ENCODE data around the gene PIP4K2A.

The PIP4K2A gene

GRCh38 chr10:22597138-22597537, 117.2 kb downstream of the PIP4K2A start:
- TF ChIP-seq CTCF (IDR thresholded peaks at IDR 0.05) = no peak

- no peak for TF ChIP-seq CTCF (IDR thresholded peaks at IDR 0.05)
Measured at GRCh38 chr10:22593636-22594198, 120.7 kb downstream of the PIP4K2A start.

GRCh38 chr10:22593026-22593425, 121.4 kb downstream of the PIP4K2A start:
- no peak for TF ChIP-seq CTCF (IDR thresholded peaks at IDR 0.05)

GRCh38 chr10:22589851-22590514, 124.4 kb downstream of the PIP4K2A start:
- TF ChIP-seq CTCF (IDR thresholded peaks at IDR 0.05) = no peak

- no peak for TF ChIP-seq CTCF (IDR thresholded peaks at IDR 0.05)
Measured at GRCh38 chr10:22588462-22588861, 125.9 kb downstream of the PIP4K2A start.

GRCh38 chr10:22583683-22584082, 130.7 kb downstream of the PIP4K2A start:
- TF ChIP-seq CTCF (IDR thresholded peaks at IDR 0.05) = no peak

GRCh38 chr10:22581461-22581860, 132.9 kb downstream of the PIP4K2A start:
- TF ChIP-seq CTCF (IDR thresholded peaks at IDR 0.05) = no peak

Data from LNCAP (cell line).